H1 (cell line): ENCODE results near the gene NPFFR1. TPM values are rescaled to one million over a fixed set of nuclear protein-coding genes. Genes with fewer than 3 reads are reported as not detected.

Experiments
- CTCF ChIA-PET: fragments of 300-600 bp; sonication (Branson Sonifier 250); formaldehyde crosslinking; loops from one replicate; lab custom pipeline; 2021; ENCODE audit not compliant: partially characterized antibody; lab: Charles Lee
- POLR2A ChIA-PET: fragments of 300-600 bp; sonication (Branson Sonifier 250); formaldehyde crosslinking; loops from one replicate; lab custom pipeline; 2021; ENCODE audit warnings: inconsistent platforms; ENCODE audit not compliant: partially characterized antibody; lab: Charles Lee
- DNase-seq, 2 experiments: peaks; one replicate each; pipeline versions ENCODE4 v3.0.0 to v3.0.0-alpha.2; 2010 to 2022; ENCODE audit warnings: low spot score in 2 of 2, low read depth in 1 of 2, mixed read lengths in 1 of 2
- FAIRE-seq: peaks from 2 replicates; lab custom pipeline; 2011; peaks lifted over from hg19 to GRCh38; lab: Jason Lieb, UNC
- H2AFZ ChIP-seq: 2 replicates; pipeline ENCODE4 v1.8.1; 2012; ENCODE audit warnings: low read length, inconsistent platforms
- H2AK5ac ChIP-seq: 2 replicates; pipeline ENCODE4 v1.6.1; 2013; ENCODE audit warnings: low read depth, low read length
- H2BK120ac ChIP-seq: replicated peaks from 2 replicates; pipeline ENCODE3; 2013; ENCODE audit warnings: low read depth, low read length, inconsistent platforms
- H2BK12ac ChIP-seq: 2 replicates; pipeline ENCODE4 v1.6.1; 2013; ENCODE audit warnings: low read depth, low read length
- H2BK15ac ChIP-seq: 2 replicates; pipeline ENCODE4 v1.6.1; 2013; ENCODE audit warnings: low read length
- H2BK20ac ChIP-seq: 2 replicates; pipeline ENCODE4 v1.6.1; 2013; ENCODE audit warnings: low read length
- H2BK5ac ChIP-seq: 2 replicates; pipeline ENCODE4 v1.6.1; 2013; ENCODE audit warnings: low read depth, low read length
- H3K14ac ChIP-seq: 2 replicates; pipeline ENCODE4 v1.6.1; 2013; ENCODE audit warnings: inconsistent platforms; ENCODE audit not compliant: insufficient read length
- H3K18ac ChIP-seq: 2 replicates; pipeline ENCODE4 v1.6.1; 2013; ENCODE audit warnings: low read length; ENCODE audit errors: extremely low read depth
- H3K23ac ChIP-seq: 2 replicates; pipeline ENCODE4 v1.6.1; 2013; ENCODE audit warnings: inconsistent platforms; ENCODE audit not compliant: insufficient read length
- H3K23me2 ChIP-seq: 2 replicates; pipeline ENCODE4 v1.6.1; 2013; ENCODE audit warnings: low read depth, low read length
- H3K27ac ChIP-seq: 2 replicates; pipeline ENCODE4 v1.6.1; 2011; ENCODE audit warnings: low read depth, low read length, inconsistent platforms
- H3K27me3 ChIP-seq, 4 experiments: replicated peaks in 1 of 4; 1 replicate in 1 of 4; 2 replicates in 3 of 4; pipeline versions ENCODE4 v1.6.1 to v1.8.1; 2011 to 2013; ENCODE audit warnings: low read length in 3 of 4, mild to moderate bottlenecking in 3 of 4, inconsistent platforms in 2 of 4, mixed read lengths in 2 of 4, moderate library complexity in 1 of 4; ENCODE audit not compliant: control insufficient read depth in 3 of 4, insufficient read depth in 3 of 4; ENCODE audit errors: extremely low read depth in 1 of 4
- H3K36me3 ChIP-seq, 4 experiments: 2 replicates each; pipeline versions ENCODE4 v1.6.1 to v1.8.1; 2011 to 2013; ENCODE audit warnings: mild to moderate bottlenecking in 4 of 4, low read length in 3 of 4, moderate library complexity in 2 of 4, control low read depth in 1 of 4, inconsistent platforms in 1 of 4; ENCODE audit not compliant: insufficient read depth in 4 of 4, control insufficient read depth in 2 of 4
- H3K4ac ChIP-seq: replicated peaks from 2 replicates; pipeline ENCODE3; 2013; ENCODE audit warnings: low read length, low read depth, mixed read lengths, inconsistent platforms; ENCODE audit not compliant: insufficient read length
- H3K4me1 ChIP-seq, 4 experiments: replicated peaks in 1 of 4; 1 replicate in 1 of 4; 2 replicates in 3 of 4; pipeline versions ENCODE4 v1.6.1 to v1.8.1; 2011 to 2013; ENCODE audit warnings: low read length in 3 of 4, inconsistent platforms in 2 of 4, mixed read lengths in 1 of 4; ENCODE audit not compliant: insufficient read depth in 4 of 4, control insufficient read depth in 3 of 4
- H3K4me2 ChIP-seq, 2 experiments: 2 replicates each; pipeline versions ENCODE4 v1.6.1 to v1.8.1; 2011 to 2013; ENCODE audit warnings: low read depth in 2 of 2, low read length in 2 of 2, control low read depth in 1 of 2, inconsistent platforms in 1 of 2, mild to moderate bottlenecking in 1 of 2; ENCODE audit not compliant: insufficient read depth in 1 of 2
- H3K4me3 ChIP-seq, 4 experiments: fragments of 200-600, 300-600 bp in 1 of 4; sonication (generic), shearing (Covaris generic), sonication (Bioruptor Twin) in 1 of 4; 2 replicates each; pipeline versions ENCODE4 v1.5.1 to v1.8.1; 2011 to 2016; ENCODE audit warnings: low read length in 4 of 4, low read depth in 3 of 4, control low read depth in 2 of 4, inconsistent platforms in 2 of 4, mild to moderate bottlenecking in 2 of 4, mixed read lengths in 1 of 4, moderate library complexity in 1 of 4; ENCODE audit not compliant: insufficient read depth in 2 of 4; ENCODE audit errors: extremely low read depth in 1 of 4
- H3K56ac ChIP-seq: replicated peaks from 2 replicates; pipeline ENCODE3; 2013; ENCODE audit warnings: low read depth, mild to moderate bottlenecking, mixed read lengths, low read length, inconsistent platforms; ENCODE audit not compliant: insufficient read length
- H3K79me1 ChIP-seq: 2 replicates; pipeline ENCODE4 v1.6.1; 2013; ENCODE audit warnings: low read depth, low read length, control low read depth
- H3K79me2 ChIP-seq, 2 experiments: 2 replicates each; pipeline versions ENCODE4 v1.6.1 to v1.8.1; 2012 to 2013; ENCODE audit warnings: low read length in 2 of 2, mild to moderate bottlenecking in 2 of 2, inconsistent platforms in 1 of 2; ENCODE audit not compliant: insufficient read depth in 2 of 2, control insufficient read depth in 1 of 2
- H3K9ac ChIP-seq, 4 experiments: replicated peaks in 1 of 4; 1 replicate in 1 of 4; 2 replicates in 3 of 4; pipeline versions ENCODE4 v1.6.1 to v1.8.1; 2011 to 2013; ENCODE audit warnings: low read depth in 3 of 4, low read length in 3 of 4, control low read depth in 2 of 4, mild to moderate bottlenecking in 2 of 4, moderate library complexity in 2 of 4, inconsistent platforms in 1 of 4; ENCODE audit errors: extremely low read depth in 1 of 4
- H3K9me3 ChIP-seq, 2 experiments: 2 replicates each; pipeline versions ENCODE4 v1.6.1 to v1.8.1; 2012 to 2013; ENCODE audit warnings: mild to moderate bottlenecking in 2 of 2, moderate library complexity in 2 of 2, control low read depth in 1 of 2, inconsistent platforms in 1 of 2, low read depth in 1 of 2, low read length in 1 of 2, mixed read lengths in 1 of 2; ENCODE audit not compliant: insufficient read depth in 2 of 2
- H4K20me1 ChIP-seq, 2 experiments: replicated peaks in 1 of 2; 2 replicates each; pipeline versions ENCODE3 to v1.8.1; 2011 to 2013; ENCODE audit warnings: inconsistent platforms in 2 of 2, low read length in 2 of 2, mild to moderate bottlenecking in 1 of 2; ENCODE audit not compliant: insufficient read depth in 2 of 2, control insufficient read depth in 1 of 2
- H4K5ac ChIP-seq: 2 replicates; pipeline ENCODE4 v1.6.1; 2013; ENCODE audit warnings: low read length, low read depth, mixed read lengths, inconsistent platforms; ENCODE audit not compliant: insufficient read length
- H4K8ac ChIP-seq: 2 replicates; pipeline ENCODE4 v1.8.0; 2013; ENCODE audit warnings: mild to moderate bottlenecking, moderate library complexity, low read length, inconsistent platforms; ENCODE audit not compliant: insufficient read depth; ENCODE audit errors: extremely low read depth
- H4K91ac ChIP-seq: replicated peaks from 2 replicates; pipeline ENCODE3; 2013; ENCODE audit warnings: low read length, mixed read lengths, inconsistent platforms; ENCODE audit not compliant: insufficient read length
- CHD2 ChIP-seq: IDR thresholded peaks from 2 replicates; pipeline ENCODE4 v1.6.1; 2012; ENCODE audit warnings: low read length, improper control_type of control experiment
- CTBP2 ChIP-seq: IDR thresholded peaks from 2 replicates; pipeline ENCODE4 v1.7.0; 2011; ENCODE audit warnings: borderline replicate concordance, mild to moderate bottlenecking, moderate library complexity, mixed read lengths, low read length; ENCODE audit not compliant: insufficient read depth, insufficient read length
- HDAC2 ChIP-seq, 2 experiments: fragments of 300-600 bp in 1 of 2; sonication (generic) in 1 of 2; IDR thresholded peaks; 2 replicates each; pipeline ENCODE4 v1.6.1; 2011 to 2012; ENCODE audit warnings: low read depth in 2 of 2, low read length in 2 of 2, mild to moderate bottlenecking in 2 of 2, moderate library complexity in 2 of 2, borderline replicate concordance in 1 of 2, inconsistent platforms in 1 of 2
- SP2 ChIP-seq: IDR thresholded peaks from 2 replicates; pipeline ENCODE4 v1.6.1; 2012; ENCODE audit warnings: mild to moderate bottlenecking, low read length, inconsistent platforms
- TAF1 ChIP-seq: IDR thresholded peaks from 2 replicates; pipeline ENCODE4 v1.6.1; 2011; ENCODE audit warnings: mild to moderate bottlenecking, low read depth, low read length
- WGBS, 2 experiments: shearing (Covaris generic) in 1 of 2; methylation state at CpG; one replicate each; pipeline versions ENCODE4 v1.1.6 to v1.1.7; 2013 to 2015; ENCODE audit warnings: low lambda C conversion rate in 2 of 2, mixed read lengths in 2 of 2, inconsistent platforms in 1 of 2, low coverage in 1 of 2, missing lambda C conversion rate in 1 of 2; ENCODE audit not compliant: insufficient replicate concordance in 2 of 2, insufficient coverage in 1 of 2, insufficient read length in 1 of 2; ENCODE audit errors: extremely low coverage in 1 of 2, missing lambda C conversion rate in 1 of 2; 5-methylcytosine and 5-hydroxymethylcytosine counted together
- polyA plus RNA-seq, 7 experiments: library from polyadenylated mRNA; depleted of rRNA in 3 of 7; stranded (reverse) in 5 of 7; unstranded in 2 of 7; fragments of >200 nt in 5 of 7; fragments of 200-250 nt in 2 of 7; gene quantifications; 1 replicate in 5 of 7; 2 replicates in 1 of 7; 4 replicates in 1 of 7; pipeline versions ENCODE4 v1.2.1 to v1.2.3, GENCODE V29; 2011 to 2013; ENCODE audit warnings: missing spikeins in 2 of 7, mixed read lengths in 2 of 7
- total RNA-seq: library from RNA; stranded (reverse); fragmentation: NEBNext Ultra II Directional; extraction: Animal tissue kit (Norgen Biotek cat#: 25700); gene quantifications from 2 replicates; pipeline ENCODE4 v1.2.1, GENCODE V29; 2021
- TF ChIP-seq, protein P1 (sequence below): IDR thresholded peaks from 2 replicates; pipeline ENCODE4 v1.6.1; 2011; ENCODE audit warnings: low read length, improper control_type of control experiment

NPFFR1 gene
- total and polyA plus RNA-seq, 2 of the 8 experiments (the other 6 are each of a cell fraction or from before 2014, with no cell fraction given), result 0.02 to 0.06 TPM

- no peak overlapping the region for H2BK20ac ChIP-seq
- no peak overlapping the region for H3K18ac ChIP-seq
- H3K23ac ChIP-seq, result no peak overlapping the region
- CTCF ChIA-PET, result interaction anchor here (0.6 to 4.3 kb wide), 11 partner anchors 7 to 176 kb away, joined by 3 to 40 read pairs (median 4); partner anchors contain the start of gene TYSND1
- no peak overlapping the region for H3K14ac ChIP-seq
- peak overlapping the region; percentile 4; the same call in 1 of the 2 replicates for H4K8ac ChIP-seq
- no peaks in the 10 kb centered on the region for H3K27me3 ChIP-seq
- no peak overlapping the region for H2AK5ac ChIP-seq
- POLR2A ChIA-PET, result interaction anchor here (0.6 kb wide), 1 partner anchor 176 kb away, joined by 4 read pairs; the partner anchor contains the start of gene TYSND1
- no peak overlapping the region for H3K27ac ChIP-seq
- no peak overlapping the region for H3K9ac ChIP-seq
- H3K4ac ChIP-seq, result no peak overlapping the region
- no peak overlapping the region for H2AFZ ChIP-seq
- 90% methylated on average over 17 of the region's 19 CpGs; no CpG with 5 or more reads in 1 of the 2 experiments for WGBS, 2 experiments
- H2BK120ac ChIP-seq, result no peak overlapping the region
- H3K4me1 ChIP-seq, result peaks cover 0 to 17% (median 9%) of the 10 kb centered on the region in 4 experiments; a peak in 6 of 7 replicates
- no peak overlapping the region for H2BK5ac ChIP-seq
- no peak overlapping the region for H3K56ac ChIP-seq
- H2BK12ac ChIP-seq, result no peak overlapping the region
- no peak overlapping the region for H3K4me3 ChIP-seq
- H3K23me2 ChIP-seq, result no peaks in the 10 kb centered on the region
- no peaks in the 10 kb centered on the region for H3K9me3 ChIP-seq
- DNase-seq, result no peak
- H3K79me2 ChIP-seq, result no peaks in the 10 kb centered on the region
- no peak overlapping the region for H4K5ac ChIP-seq
- no peaks in the 10 kb centered on the region for H4K20me1 ChIP-seq
- FAIRE-seq, result no peak
- H2BK15ac ChIP-seq, result no peak overlapping the region
- H3K36me3 ChIP-seq, result no peaks in the 10 kb centered on the region
- H3K79me1 ChIP-seq, result no peaks in the 10 kb centered on the region; the same call in 1 of the 2 replicates
- H4K91ac ChIP-seq, result no peak overlapping the region
- H3K4me2 ChIP-seq, result no peak overlapping the region
- TF ChIP-seq, protein P1, sequence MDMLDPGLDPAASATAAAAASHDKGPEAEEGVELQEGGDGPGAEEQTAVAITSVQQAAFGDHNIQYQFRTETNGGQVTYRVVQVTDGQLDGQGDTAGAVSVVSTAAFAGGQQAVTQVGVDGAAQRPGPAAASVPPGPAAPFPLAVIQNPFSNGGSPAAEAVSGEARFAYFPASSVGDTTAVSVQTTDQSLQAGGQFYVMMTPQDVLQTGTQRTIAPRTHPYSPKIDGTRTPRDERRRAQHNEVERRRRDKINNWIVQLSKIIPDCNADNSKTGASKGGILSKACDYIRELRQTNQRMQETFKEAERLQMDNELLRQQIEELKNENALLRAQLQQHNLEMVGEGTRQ, result no peak
- TF ChIP-seq SP2 (no peak), HDAC2 (IDR thresholded peaks at IDR 0.05; ENCODE audit: borderline replicate concordance in 1 of 2, low read depth in 2 of 2, low read length in 2 of 2) (no peak), CTBP2 (no peak), CHD2 (no peak), TAF1 (no peak)
These were observed 38.4 kb upstream of the NPFFR1 start for GRCh38 chr10:70321897-70322890.
